ENCODE measurements around the gene DACT2.
A peak's percentile ranks its signal among the peaks of the same experiment; 100 is the strongest.

Gene DACT2

GRCh38 chr6:168345266-168345665 lies 25.7 kb upstream of the DACT2 start:
- H3K27me3 ChIP-seq (ENCODE audit: low read depth): no peaks in the 10 kb centered on the region

DNA sequence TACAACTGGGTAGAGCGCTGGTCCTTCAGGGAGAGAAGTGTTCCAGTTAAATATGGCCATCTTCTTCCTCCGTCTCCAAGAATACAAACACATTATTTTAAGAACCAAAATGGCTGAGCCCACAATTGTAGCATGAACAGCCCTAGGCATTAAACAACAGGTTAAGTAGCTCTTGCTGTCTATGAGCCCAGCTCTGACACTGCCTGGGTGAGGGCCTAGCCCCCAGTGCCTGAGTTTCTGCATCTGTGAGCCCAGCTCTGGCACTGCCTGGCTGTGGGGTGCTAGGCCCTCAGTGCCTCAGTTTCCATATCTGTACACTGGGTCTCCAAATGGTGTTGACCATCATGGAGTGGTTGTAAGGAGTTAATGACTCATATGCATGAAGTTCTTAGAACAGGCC lies 24.8 kb upstream of the DACT2 start:
- Histone ChIP-seq H3K9me3 (no peaks in the 10 kb centered on the region), H3K4me1 (no peaks in the 10 kb centered on the region), H3K4me3 (no peak overlapping the region), H3K36me3 (replicated peaks) (no peaks in the 10 kb centered on the region), H3K27me3 (ENCODE audit: low read depth) (no peaks in the 10 kb centered on the region)
- no peak for DNase-seq (ENCODE audit: low spot score in 2 of 2)
- in situ Hi-C loops (cut with MboI; ENCODE audit: low sequenced_read_pairs): no loop called here

More at GRCh38 chr6:168345266-168345665, 25.7 kb upstream of the DACT2 start:
- Histone ChIP-seq H3K4me1 (no peaks in the 10 kb centered on the region), H3K36me3 (replicated peaks) (no peaks in the 10 kb centered on the region), H3K9me3 (no peaks in the 10 kb centered on the region), H3K4me3 (no peak overlapping the region)
- DNase-seq (ENCODE audit: low spot score in 2 of 2): no peak
- in situ Hi-C loops (cut with MboI; ENCODE audit: low sequenced_read_pairs): no loop called here

GRCh38 chr6:168343239-168344150 lies 23.9 kb upstream of the DACT2 start:
- H3K9me3 ChIP-seq: no peaks in the 10 kb centered on the region
- H3K36me3 ChIP-seq (replicated peaks): no peaks in the 10 kb centered on the region
- H3K4me1 ChIP-seq: no peaks in the 10 kb centered on the region
- DNase-seq (ENCODE audit: low spot score in 2 of 2): no peak
- in situ Hi-C loops (cut with MboI; ENCODE audit: low sequenced_read_pairs): no loop called here
- H3K4me3 ChIP-seq: no peak overlapping the region
- H3K27me3 ChIP-seq (ENCODE audit: low read depth): no peaks in the 10 kb centered on the region

DNA sequence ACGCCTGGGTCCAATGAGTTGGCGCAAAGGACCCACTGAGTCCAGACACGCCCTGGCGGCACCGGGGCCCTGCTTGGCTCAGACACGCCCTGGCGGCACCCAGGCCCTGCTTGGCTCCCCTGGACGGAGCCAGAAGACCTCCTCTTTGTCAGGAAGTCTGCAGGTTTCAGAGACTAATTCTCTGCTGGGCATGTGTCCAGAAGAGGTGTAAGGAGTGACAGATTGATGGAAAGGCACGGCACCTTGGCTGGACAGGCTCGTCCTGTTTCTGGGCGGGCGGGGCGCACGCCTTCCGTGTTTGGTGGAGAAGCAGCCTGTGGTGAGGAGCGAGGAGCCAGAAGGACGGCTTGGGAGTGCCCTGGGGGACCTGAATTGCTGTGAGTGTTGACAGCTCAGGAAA lies 23.1 kb upstream of the DACT2 start:
- DNase-seq (ENCODE audit: low spot score in 2 of 2): no peak
- no peaks in the 10 kb centered on the region for H3K27me3 ChIP-seq (ENCODE audit: low read depth)

DNA sequence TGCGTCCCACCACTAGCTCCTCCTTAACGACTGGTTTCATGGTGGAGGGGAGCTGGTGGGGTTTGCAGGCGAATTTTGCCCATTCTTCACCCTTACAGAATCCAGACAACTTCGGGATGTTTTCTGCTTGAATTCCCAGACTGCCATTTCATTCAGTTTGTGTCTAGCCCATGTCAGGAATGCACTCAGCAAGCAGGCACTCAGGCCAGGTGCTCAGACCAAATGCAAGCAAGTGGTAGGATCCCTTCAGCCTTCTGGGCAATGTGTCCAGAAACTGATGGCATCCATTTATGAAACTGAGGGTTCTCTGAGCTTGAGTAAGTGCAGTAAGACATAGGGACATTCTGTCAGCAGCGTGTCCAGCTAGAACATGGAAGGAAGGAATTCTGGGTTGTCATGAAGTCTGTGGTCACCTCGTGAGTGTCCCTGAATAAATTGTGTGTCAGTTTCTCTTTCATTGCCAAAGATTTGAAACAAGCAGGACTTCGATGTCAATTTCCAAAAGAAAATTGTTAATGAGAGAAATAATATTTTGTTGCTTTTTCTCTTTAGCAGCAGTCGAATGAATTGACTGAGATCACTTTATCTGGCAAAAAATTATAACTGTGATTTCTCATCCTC lies 21.8 kb upstream of the DACT2 start:
- no peak overlapping the region for H3K4me3 ChIP-seq
- no peaks in the 10 kb centered on the region for H3K9me3 ChIP-seq
- no peaks in the 10 kb centered on the region for H3K27me3 ChIP-seq (ENCODE audit: low read depth)
- no peaks in the 10 kb centered on the region for H3K36me3 ChIP-seq (replicated peaks)
- in situ Hi-C loops (cut with MboI; ENCODE audit: low sequenced_read_pairs): no loop called here
- DNase-seq (ENCODE audit: low spot score in 2 of 2): no peak
- no peaks in the 10 kb centered on the region for H3K4me1 ChIP-seq

More for the DNA sequence above, 23.1 kb upstream of the DACT2 start:
- Histone ChIP-seq H3K9me3 (no peaks in the 10 kb centered on the region), H3K4me3 (no peak overlapping the region), H3K36me3 (replicated peaks) (no peaks in the 10 kb centered on the region), H3K4me1 (no peaks in the 10 kb centered on the region)
- in situ Hi-C loops (cut with MboI; ENCODE audit: low sequenced_read_pairs): no loop called here

GRCh38 chr6:168340819-168341218 lies 21.2 kb upstream of the DACT2 start:
- Histone ChIP-seq H3K4me1 (no peaks in the 10 kb centered on the region), H3K27me3 (ENCODE audit: low read depth) (no peaks in the 10 kb centered on the region), H3K9me3 (no peaks in the 10 kb centered on the region), H3K4me3 (no peak overlapping the region), H3K36me3 (replicated peaks) (no peaks in the 10 kb centered on the region)
- DNase-seq (ENCODE audit: low spot score in 2 of 2): no peak
- in situ Hi-C loops (cut with MboI; ENCODE audit: low sequenced_read_pairs): no loop called here

DNA sequence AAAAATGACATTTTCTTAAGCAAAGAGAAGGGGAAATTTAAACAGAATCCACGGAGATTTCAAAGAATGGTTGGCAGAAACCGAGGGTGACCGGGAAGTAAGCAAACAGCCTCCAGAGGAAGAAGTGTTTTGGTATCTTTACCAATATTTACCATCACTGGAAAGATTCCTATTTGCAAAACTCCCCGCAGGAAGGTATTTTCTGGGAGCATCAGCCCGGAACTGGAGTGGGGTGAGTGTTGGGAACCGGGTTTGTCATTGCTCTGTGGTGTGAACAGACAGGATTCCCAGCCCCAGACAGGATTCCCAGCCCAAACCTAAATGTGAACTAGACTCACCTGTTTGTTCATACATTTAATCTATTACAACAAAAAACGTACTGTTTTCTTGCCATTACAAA lies 19.2 kb upstream of the DACT2 start:
- H3K4me1 ChIP-seq: no peaks in the 10 kb centered on the region
- in situ Hi-C loops (cut with MboI; ENCODE audit: low sequenced_read_pairs): no loop called here
- H3K4me3 ChIP-seq: no peak overlapping the region
- no peak for DNase-seq (ENCODE audit: low spot score in 2 of 2)
- no peaks in the 10 kb centered on the region for H3K9me3 ChIP-seq
- no peaks in the 10 kb centered on the region for H3K27me3 ChIP-seq (ENCODE audit: low read depth)
- H3K36me3 ChIP-seq (replicated peaks): no peaks in the 10 kb centered on the region

- no peaks in the 10 kb centered on the region for H3K4me1 ChIP-seq
- in situ Hi-C loops (cut with MboI; ENCODE audit: low sequenced_read_pairs): no loop called here
- no peaks in the 10 kb centered on the region for H3K9me3 ChIP-seq
- no peak overlapping the region for H3K4me3 ChIP-seq
- H3K27me3 ChIP-seq (ENCODE audit: low read depth): no peaks in the 10 kb centered on the region
- no peaks in the 10 kb centered on the region for H3K36me3 ChIP-seq (replicated peaks)
- no peak for DNase-seq (ENCODE audit: low spot score in 2 of 2)
Measured at GRCh38 chr6:168336967-168337366, 17.4 kb upstream of the DACT2 start.

GRCh38 chr6:168333989-168334388 lies 14.4 kb upstream of the DACT2 start:
- Histone ChIP-seq H3K9me3 (no peaks in the 10 kb centered on the region), H3K4me1 (no peaks in the 10 kb centered on the region), H3K27me3 (ENCODE audit: low read depth) (no peaks in the 10 kb centered on the region), H3K4me3 (no peak overlapping the region), H3K36me3 (replicated peaks) (no peaks in the 10 kb centered on the region)
- DNase-seq (ENCODE audit: low spot score in 2 of 2): no peak
- in situ Hi-C loops (cut with MboI; ENCODE audit: low sequenced_read_pairs): no loop called here

DNA sequence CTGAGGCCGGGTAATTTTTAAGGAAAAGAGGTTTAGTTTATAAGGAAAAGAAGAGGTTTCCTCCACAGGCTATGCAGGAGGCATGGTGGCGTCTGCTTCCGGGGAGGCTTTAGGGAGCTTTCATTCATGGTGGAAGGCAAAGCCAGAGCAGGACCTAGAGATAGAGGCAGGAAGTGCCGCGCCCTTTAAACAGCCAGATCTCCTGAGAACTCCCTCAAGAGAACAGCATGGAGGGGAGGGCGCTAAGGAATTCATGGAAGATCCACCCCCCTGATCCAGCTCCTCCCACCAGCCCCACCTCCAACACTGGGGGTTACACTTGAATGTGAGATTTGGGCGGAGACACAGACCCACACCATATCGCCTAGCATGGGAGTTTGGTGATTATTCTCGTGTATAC lies 13.9 kb upstream of the DACT2 start:
- Histone ChIP-seq H3K36me3 (replicated peaks) (no peaks in the 10 kb centered on the region), H3K4me1 (no peaks in the 10 kb centered on the region), H3K27me3 (ENCODE audit: low read depth) (no peaks in the 10 kb centered on the region), H3K9me3 (no peaks in the 10 kb centered on the region), H3K4me3 (no peak overlapping the region)
- no peak for DNase-seq (ENCODE audit: low spot score in 2 of 2)
- in situ Hi-C loops (cut with MboI; ENCODE audit: low sequenced_read_pairs): no loop called here

DNA sequence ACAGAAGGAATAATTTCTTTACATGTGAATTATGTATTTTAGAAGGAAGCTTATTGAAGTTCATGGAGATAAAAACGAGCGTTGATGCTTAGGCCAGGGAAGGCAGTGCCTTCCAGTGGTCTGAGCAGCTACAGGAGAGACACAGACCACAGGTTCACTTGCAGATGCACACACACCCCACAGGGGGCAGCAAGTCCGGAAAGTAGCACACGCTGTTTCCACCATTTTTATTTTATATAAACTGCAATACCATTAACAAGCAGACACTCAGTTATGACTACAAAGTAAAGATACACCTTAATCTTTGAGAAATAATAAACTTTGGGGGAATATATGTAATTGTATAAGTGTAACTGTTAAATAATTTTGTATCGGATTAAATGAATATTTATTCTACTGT lies 13.5 kb upstream of the DACT2 start:
- in situ Hi-C loops (cut with MboI; ENCODE audit: low sequenced_read_pairs): no loop called here
- peak in 1 of 2 experiments; percentile 41 for DNase-seq (ENCODE audit: low spot score in 2 of 2)
- no peak overlapping the region for H3K4me3 ChIP-seq
- no peaks in the 10 kb centered on the region for H3K4me1 ChIP-seq
- no peaks in the 10 kb centered on the region for H3K36me3 ChIP-seq (replicated peaks)
- no peaks in the 10 kb centered on the region for H3K27me3 ChIP-seq (ENCODE audit: low read depth)
- H3K9me3 ChIP-seq: no peaks in the 10 kb centered on the region

DNA sequence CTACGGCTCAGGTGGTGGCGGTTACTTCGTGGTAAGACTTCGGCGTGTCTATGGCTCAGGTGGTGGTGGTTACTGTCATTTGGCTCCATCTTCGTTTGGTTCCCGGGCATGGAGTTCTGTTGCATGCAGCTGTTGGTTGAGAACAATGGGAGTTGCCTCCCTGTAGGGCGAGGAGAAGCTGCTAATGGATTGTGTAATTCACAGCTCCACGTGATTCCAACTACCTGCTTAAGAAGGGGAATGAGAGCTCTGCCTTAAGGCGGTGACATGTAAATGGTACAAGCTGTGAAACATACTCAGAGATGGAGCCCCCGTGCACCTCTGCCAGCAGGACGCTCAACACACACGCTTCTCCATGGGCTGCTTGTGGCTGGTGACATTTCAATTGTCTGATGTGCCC lies 12.4 kb upstream of the DACT2 start:
- Histone ChIP-seq H3K4me1 (no peaks in the 10 kb centered on the region), H3K4me3 (no peak overlapping the region), H3K27me3 (ENCODE audit: low read depth) (no peaks in the 10 kb centered on the region), H3K9me3 (no peaks in the 10 kb centered on the region), H3K36me3 (replicated peaks) (no peaks in the 10 kb centered on the region)
- DNase-seq (ENCODE audit: low spot score in 2 of 2): no peak
- in situ Hi-C loops (cut with MboI; ENCODE audit: low sequenced_read_pairs): no loop called here

- no peaks in the 10 kb centered on the region for H3K27me3 ChIP-seq (ENCODE audit: low read depth)
- no peaks in the 10 kb centered on the region for H3K9me3 ChIP-seq
- DNase-seq (ENCODE audit: low spot score in 2 of 2): no peak
- H3K4me1 ChIP-seq: no peaks in the 10 kb centered on the region
- H3K4me3 ChIP-seq: no peak overlapping the region
- no peaks in the 10 kb centered on the region for H3K36me3 ChIP-seq (replicated peaks)
- in situ Hi-C loops (cut with MboI; ENCODE audit: low sequenced_read_pairs): no loop called here
Measured at GRCh38 chr6:168331058-168331457, 11.5 kb upstream of the DACT2 start.

- no peaks in the 10 kb centered on the region for H3K27me3 ChIP-seq (ENCODE audit: low read depth)
- no peaks in the 10 kb centered on the region for H3K9me3 ChIP-seq
- no peaks in the 10 kb centered on the region for H3K4me1 ChIP-seq
- H3K4me3 ChIP-seq: no peak overlapping the region
- DNase-seq (ENCODE audit: low spot score in 2 of 2): no peak
- in situ Hi-C loops (cut with MboI; ENCODE audit: low sequenced_read_pairs): no loop called here
- H3K36me3 ChIP-seq (replicated peaks): no peaks in the 10 kb centered on the region
Measured at GRCh38 chr6:168330403-168330802, 10.8 kb upstream of the DACT2 start.

Data from HAP-1 (cell line).